Transverse colon (tissue), 4 donors: Measurements from ENCODE around the gene UTP20.

Experiments
- CTCF ChIP-seq, 5 experiments: fragments of 200-600 bp in 3 of 5; fragments of 450-650 bp in 2 of 5; sonication (generic) in 3 of 5; IDR thresholded peaks; 1 replicate in 2 of 5; 2 replicates in 3 of 5; pipeline ENCODE4 v1.5.1; 2016 to 2017; ENCODE audit warnings: antibody characterized with exemption in 5 of 5, inconsistent platforms in 3 of 5, mild to moderate bottlenecking in 2 of 5, moderate library complexity in 1 of 5
- EP300 ChIP-seq: sonication (generic); formaldehyde crosslinking; IDR thresholded peaks from one replicate; pipeline ENCODE4 v1.6.1; 2017; ENCODE audit warnings: antibody characterized with exemption, low read depth
- POLR2A ChIP-seq: fragments of 450-650 bp; IDR thresholded peaks from one replicate; pipeline ENCODE4 v1.6.1; 2016; ENCODE audit warnings: antibody characterized with exemption, mild to moderate bottlenecking, moderate library complexity
- POLR2AphosphoS5 ChIP-seq, 3 donors: sonication (generic); formaldehyde crosslinking; IDR thresholded peaks; one replicate each; pipeline ENCODE4 v1.6.1; 2016; ENCODE audit warnings: antibody characterized with exemption in 3 of 3

GRCh38 chr12:101243616-101244015 lies 36.3 kb upstream of the UTP20 start:
- TF ChIP-seq CTCF (IDR thresholded peaks at IDR 0.05) (no peak), POLR2AphosphoS5 (IDR thresholded peaks at IDR 0.05) (no peak), POLR2A (no peak), EP300 (no peak)
